GM23248 (cell line): ENCODE data around the gene ANG. TPM values are rescaled to one million over a fixed set of nuclear protein-coding genes. Genes with fewer than 3 reads are reported as not detected.

Source experiments
- DNase-seq: peaks from one replicate; pipeline ENCODE4 v3.0.0-alpha.2; 2015
- H2AFZ ChIP-seq: fragments of 200-600 bp; sonication (generic); 2 replicates; pipeline ENCODE4 v1.6.1; 2016; ENCODE audit warnings: antibody characterized with exemption
- H3F3A ChIP-seq: fragments of 200-600 bp; sonication (generic); 2 replicates; pipeline ENCODE4 v1.6.1; 2016; ENCODE audit warnings: mild to moderate bottlenecking, antibody characterized with exemption, mixed run types; ENCODE audit not compliant: insufficient read depth
- H3K27ac ChIP-seq: fragments of 200-600 bp; sonication (generic); 2 replicates; pipeline ENCODE4 v1.5.1; 2016; ENCODE audit warnings: mild to moderate bottlenecking
- H3K27me3 ChIP-seq: fragments of 200-600 bp; sonication (generic); replicated peaks from 2 replicates; pipeline ENCODE4 v1.6.1; 2016; ENCODE audit warnings: mild to moderate bottlenecking; ENCODE audit not compliant: insufficient read depth
- H3K36me3 ChIP-seq: fragments of 200-600 bp; sonication (generic); 2 replicates; pipeline ENCODE4 v1.6.1; 2016; ENCODE audit warnings: low read depth, mild to moderate bottlenecking
- H3K4me1 ChIP-seq: fragments of 200-600 bp; sonication (generic); 2 replicates; pipeline ENCODE4 v1.6.1; 2016; ENCODE audit warnings: mild to moderate bottlenecking; ENCODE audit not compliant: insufficient read depth
- H3K4me2 ChIP-seq: fragments of 200-600 bp; sonication (generic); one replicate; pipeline ENCODE4 v1.6.1; 2016; ENCODE audit warnings: mild to moderate bottlenecking; ENCODE audit not compliant: unreplicated experiment
- H3K4me3 ChIP-seq: fragments of 200-600 bp; sonication (generic); 2 replicates; pipeline ENCODE4 v1.5.1; 2016; ENCODE audit warnings: mild to moderate bottlenecking
- H3K79me2 ChIP-seq: fragments of 200-600 bp; sonication (generic); 2 replicates; pipeline ENCODE4 v1.6.1; 2016; ENCODE audit warnings: mild to moderate bottlenecking; ENCODE audit not compliant: insufficient read depth
- H3K9ac ChIP-seq: fragments of 200-600 bp; sonication (generic); 2 replicates; pipeline ENCODE4 v1.6.1; 2016; ENCODE audit warnings: mild to moderate bottlenecking
- H3K9me2 ChIP-seq: fragments of 200-600 bp; sonication (generic); 2 replicates; pipeline ENCODE4 v1.6.1; 2016; ENCODE audit warnings: mixed run types, mild to moderate bottlenecking, moderate library complexity; ENCODE audit not compliant: insufficient read depth
- H3K9me3 ChIP-seq: fragments of 200-600 bp; sonication (generic); one replicate; pipeline ENCODE4 v1.6.1; 2017; ENCODE audit warnings: low read depth
- H4K20me1 ChIP-seq: fragments of 200-600 bp; sonication (generic); 2 replicates; pipeline ENCODE4 v1.6.0; 2016; ENCODE audit not compliant: insufficient read depth
- EZH2 ChIP-seq: fragments of 200-600 bp; sonication (generic); IDR thresholded peaks from 2 replicates; pipeline ENCODE4 v1.6.1; 2018; ENCODE audit warnings: antibody characterized with exemption, mild to moderate bottlenecking; ENCODE audit not compliant: insufficient read depth, poor library complexity, severe bottlenecking
- EZH2phosphoT487 ChIP-seq: fragments of 200-600 bp; sonication (generic); IDR thresholded peaks from 2 replicates; pipeline ENCODE4 v1.6.1; 2018; ENCODE audit warnings: antibody characterized with exemption, moderate library complexity, mild to moderate bottlenecking, low read depth; ENCODE audit not compliant: insufficient read depth
- WGBS, 2 experiments: methylation state at CpG; one replicate each; pipeline ENCODE4 v1.1.6; 2015 to 2017; ENCODE audit warnings: low lambda C conversion rate in 2 of 2, low coverage in 1 of 2; ENCODE audit errors: missing lambda C conversion rate in 2 of 2; 5-methylcytosine and 5-hydroxymethylcytosine counted together
- in situ Hi-C: fragments of 300-500 bp; cut with MboI; formaldehyde crosslinking; loops from 2 replicates; pipeline ENCODE4 v1.15.0; 2020
- polyA plus RNA-seq: library from polyadenylated mRNA; unstranded; fragments of >200 nt; fragmentation: Nextera tagmentation; extraction: Ambion mirVana; gene quantifications from 2 replicates; pipeline ENCODE4 v1.2.1, GENCODE V29; 2016
- total RNA-seq: library from RNA; depleted of rRNA; stranded (reverse); fragments of >200 nt; shearing (Covaris generic); gene quantifications from 2 replicates; pipeline ENCODE4 v1.2.3, GENCODE V29; 2014

Gene ANG
- total and polyA plus RNA-seq, 2 experiments from 2014 or later, result 3.6 to 11.9 TPM

DNA sequence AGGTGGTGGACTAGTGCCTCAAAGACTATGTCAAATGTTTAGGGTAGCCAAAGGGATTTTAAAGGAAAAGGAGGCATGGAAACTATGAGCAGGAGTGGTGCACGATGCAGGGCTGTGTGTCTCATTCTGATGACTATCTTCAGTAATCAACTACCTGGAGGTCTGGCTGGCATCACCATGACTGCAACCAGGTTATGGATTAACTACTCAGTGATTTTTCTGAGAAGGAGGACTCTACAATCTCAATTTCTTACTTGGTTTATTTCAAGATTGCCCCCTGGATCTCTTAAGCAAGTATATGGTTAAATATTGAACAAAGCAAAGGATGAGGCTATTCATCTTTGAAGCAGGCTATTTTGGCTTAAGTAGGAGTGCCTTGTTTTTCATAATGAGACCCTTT lies 38.0 kb downstream of the ANG start:
- 37 to 38% methylated on average over 1 of the region's 1 CpG for WGBS, 2 experiments

DNA sequence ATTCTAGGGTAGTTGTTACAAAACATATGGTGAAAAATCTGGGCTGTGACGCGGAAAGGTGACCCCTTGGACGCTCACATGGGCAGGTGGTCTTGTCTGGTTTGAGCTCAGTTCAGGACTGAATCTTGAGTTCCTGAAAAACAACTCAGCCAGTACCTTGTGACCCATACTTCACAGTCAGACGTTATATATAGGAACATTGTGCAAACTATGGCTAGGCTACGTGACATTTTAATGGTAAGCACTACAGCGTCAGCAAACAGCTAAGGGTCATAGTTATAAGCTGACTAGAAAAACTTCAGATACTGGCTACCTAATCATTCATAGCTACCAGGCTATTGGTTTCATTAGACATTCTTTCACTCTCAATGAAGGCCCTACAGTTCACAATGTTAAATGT lies 42.3 kb downstream of the ANG start:
- Histone ChIP-seq H3K9ac (no peak overlapping the region), H3F3A (no peaks in the 10 kb centered on the region), H3K36me3 (no peaks in the 10 kb centered on the region), H3K27ac (no peak overlapping the region), H3K4me3 (no peak overlapping the region), H3K9me3 (no peaks in the 10 kb centered on the region), H3K27me3 (no peaks in the 10 kb centered on the region; the same call in 1 of the 2 replicates), H3K79me2 (no peaks in the 10 kb centered on the region), H3K9me2 (no peaks in the 10 kb centered on the region), H3K4me1 (no peaks in the 10 kb centered on the region), H4K20me1 (no peaks in the 10 kb centered on the region), H3K4me2 (no peak overlapping the region), H2AFZ (no peak overlapping the region)
- in situ Hi-C loops, result no loop called here
- no peak for DNase-seq
- WGBS, 2 experiments, result 30 to 41% methylated on average over 6 of the region's 6 CpGs
- no peak for TF ChIP-seq EZH2phosphoT487
- TF ChIP-seq EZH2, result no peak

More for the DNA sequence above, 38.0 kb downstream of the ANG start:
- no peak overlapping the region for H3K4me3 ChIP-seq
- H3K36me3 ChIP-seq, result no peaks in the 10 kb centered on the region
- H3K9me2 ChIP-seq, result no peaks in the 10 kb centered on the region
- no peaks in the 10 kb centered on the region for H4K20me1 ChIP-seq
- no peaks in the 10 kb centered on the region for H3F3A ChIP-seq
- no peak overlapping the region for H3K4me2 ChIP-seq
- H3K27ac ChIP-seq, result no peak overlapping the region
- H3K27me3 ChIP-seq, result peaks cover 8% of the 10 kb centered on the region
- DNase-seq, result no peak
- no peaks in the 10 kb centered on the region for H3K79me2 ChIP-seq
- H3K4me1 ChIP-seq, result no peaks in the 10 kb centered on the region
- no peaks in the 10 kb centered on the region for H3K9me3 ChIP-seq
- in situ Hi-C loops, result no loop called here
- TF ChIP-seq EZH2 (no peak), EZH2phosphoT487 (no peak)
- no peak overlapping the region for H2AFZ ChIP-seq
- no peak overlapping the region for H3K9ac ChIP-seq

DNA sequence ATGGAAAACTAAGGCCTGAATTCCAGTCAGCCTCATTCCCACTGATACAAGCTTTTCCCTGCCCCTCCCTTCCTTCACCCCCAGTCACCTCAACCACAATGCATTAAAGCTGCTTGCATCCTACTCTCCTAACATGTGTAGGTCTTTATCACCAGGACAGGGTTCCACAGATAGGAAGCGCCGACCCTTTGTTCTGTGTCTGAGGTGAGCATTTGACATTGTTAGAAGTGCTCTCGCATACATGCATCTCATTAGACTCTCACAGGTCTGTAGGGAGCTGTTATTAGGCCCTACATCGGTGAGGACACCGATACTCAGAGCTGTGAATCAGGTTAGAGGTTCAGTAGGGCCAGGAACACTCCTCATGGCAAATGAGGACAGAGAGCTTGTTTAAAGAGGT lies 43.9 kb downstream of the ANG start:
- Histone ChIP-seq H4K20me1 (no peaks in the 10 kb centered on the region), H3K9me3 (no peaks in the 10 kb centered on the region), H3K9me2 (no peaks in the 10 kb centered on the region), H2AFZ (no peak overlapping the region), H3K27ac (no peak overlapping the region), H3F3A (no peaks in the 10 kb centered on the region), H3K79me2 (no peaks in the 10 kb centered on the region), H3K9ac (no peak overlapping the region), H3K4me3 (no peak overlapping the region), H3K4me2 (no peak overlapping the region), H3K4me1 (no peaks in the 10 kb centered on the region), H3K36me3 (no peaks in the 10 kb centered on the region), H3K27me3 (no peaks in the 10 kb centered on the region; the same call in 1 of the 2 replicates)
- TF ChIP-seq EZH2 (no peak), EZH2phosphoT487 (no peak)
- in situ Hi-C loops, result no loop called here
- DNase-seq, result no peak
- whole genome bisulfite sequencing, 2 experiments, result 51 to 54% methylated on average over 5 of the region's 5 CpGs

DNA sequence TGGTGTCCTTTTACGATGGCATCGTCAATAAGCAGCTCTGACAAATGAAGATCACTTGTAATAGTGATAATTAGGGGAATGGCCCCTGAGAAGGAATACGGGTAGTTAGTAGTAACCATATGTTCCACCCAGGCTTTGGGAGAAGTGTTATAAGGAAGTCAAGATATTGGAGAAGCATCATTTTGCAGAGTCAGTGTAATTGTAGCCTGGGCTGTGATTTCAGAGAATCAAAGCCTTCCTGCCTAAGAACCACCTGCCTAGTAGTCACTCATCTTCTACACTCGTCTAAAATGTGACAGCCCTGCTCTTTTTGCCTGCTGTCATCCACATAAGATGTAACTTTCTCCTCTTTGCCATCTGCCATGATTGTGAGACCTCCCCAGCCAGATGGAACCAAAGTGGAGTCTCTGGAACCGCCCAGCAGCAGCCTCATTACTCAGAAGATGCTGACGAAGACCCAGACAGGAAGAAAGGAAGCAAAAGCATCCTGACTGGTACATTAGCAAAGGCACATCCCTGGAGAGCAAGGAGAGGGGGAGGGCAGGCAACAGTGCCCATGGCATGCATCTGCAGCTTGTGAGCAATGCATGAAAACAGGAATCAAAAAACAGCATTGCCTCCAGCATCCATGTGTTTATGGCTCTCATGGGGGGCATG lies 44.5 kb downstream of the ANG start:
- Histone ChIP-seq H2AFZ (no peak overlapping the region), H3K27ac (no peak overlapping the region), H3K9me3 (no peaks in the 10 kb centered on the region), H3K4me2 (no peak overlapping the region), H3K4me3 (no peak overlapping the region), H3K9me2 (no peaks in the 10 kb centered on the region), H3K4me1 (no peaks in the 10 kb centered on the region), H4K20me1 (no peaks in the 10 kb centered on the region), H3K9ac (no peak overlapping the region), H3K79me2 (no peaks in the 10 kb centered on the region), H3K27me3 (no peaks in the 10 kb centered on the region; the same call in 1 of the 2 replicates), H3F3A (no peaks in the 10 kb centered on the region), H3K36me3 (no peaks in the 10 kb centered on the region)
- in situ Hi-C loops, result no loop called here
- 27 to 28% methylated on average over 6 of the region's 6 CpGs for WGBS, 2 experiments
- no peak for TF ChIP-seq EZH2phosphoT487
- TF ChIP-seq EZH2, result no peak
- no peak for DNase-seq
